ENCODE measurements around the gene GRIK3.

DNA sequence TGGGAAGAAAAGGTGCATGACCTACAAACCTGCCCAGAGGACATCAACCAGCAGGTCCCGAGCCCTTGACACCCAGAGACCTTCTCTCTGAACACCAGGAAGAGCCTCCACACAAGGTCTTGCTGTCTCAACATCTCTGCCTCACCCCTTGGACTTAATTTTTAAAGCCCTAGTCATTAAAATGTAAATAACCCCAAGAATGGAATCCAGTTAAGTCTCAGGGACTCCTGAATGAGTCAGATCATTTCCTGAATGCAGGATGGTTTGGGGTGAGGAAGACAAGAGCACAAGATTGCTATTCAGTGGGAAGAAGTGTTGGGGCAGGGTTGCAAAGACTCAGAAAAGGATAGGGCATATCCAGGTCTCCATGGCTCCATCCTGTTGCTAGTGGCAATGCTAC, 17.8 kb upstream of the GRIK3 start:
- TF ChIP-seq YY1 (IDR thresholded peaks at IDR 0.05; ENCODE audit: low read depth) (no peak), RAD21 (IDR thresholded peaks at IDR 0.05; ENCODE audit: low read depth) (no peak), TAF1 (IDR thresholded peaks at IDR 0.05; ENCODE audit: low read depth) (no peak), CEBPB (IDR thresholded peaks at IDR 0.05) (no peak), EP300 (IDR thresholded peaks at IDR 0.05; ENCODE audit: borderline replicate concordance) (no peak), REST (IDR thresholded peaks at IDR 0.05; ENCODE audit: low read depth) (no peak), FOXM1 (IDR thresholded peaks at IDR 0.05; ENCODE audit: borderline replicate concordance, low read depth) (no peak), NFIC (IDR thresholded peaks at IDR 0.05) (no peak), ZBTB7A (IDR thresholded peaks at IDR 0.05; ENCODE audit: low read depth) (no peak), TCF12 (IDR thresholded peaks at IDR 0.05; ENCODE audit: low read depth) (no peak)
- TF ChIP-seq, protein P1, sequence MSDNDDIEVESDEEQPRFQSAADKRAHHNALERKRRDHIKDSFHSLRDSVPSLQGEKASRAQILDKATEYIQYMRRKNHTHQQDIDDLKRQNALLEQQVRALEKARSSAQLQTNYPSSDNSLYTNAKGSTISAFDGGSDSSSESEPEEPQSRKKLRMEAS (IDR thresholded peaks at IDR 0.05): no peak
- TF ChIP-seq, protein P2, sequence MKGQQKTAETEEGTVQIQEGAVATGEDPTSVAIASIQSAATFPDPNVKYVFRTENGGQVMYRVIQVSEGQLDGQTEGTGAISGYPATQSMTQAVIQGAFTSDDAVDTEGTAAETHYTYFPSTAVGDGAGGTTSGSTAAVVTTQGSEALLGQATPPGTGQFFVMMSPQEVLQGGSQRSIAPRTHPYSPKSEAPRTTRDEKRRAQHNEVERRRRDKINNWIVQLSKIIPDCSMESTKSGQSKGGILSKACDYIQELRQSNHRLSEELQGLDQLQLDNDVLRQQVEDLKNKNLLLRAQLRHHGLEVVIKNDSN (IDR thresholded peaks at IDR 0.05): no peak
